Astrocyte (in vitro differentiated cells and primary cell): ENCODE data around the gene IFNL1. TPM values are rescaled to one million over a fixed set of nuclear protein-coding genes. Genes with fewer than 3 reads are reported as not detected.

Source experiments
- DNase-seq: peaks from one replicate; pipeline ENCODE4 v3.0.0-alpha.2; 2010; ENCODE audit warnings: low read depth
- FAIRE-seq: peaks from 2 replicates; lab custom pipeline; 2011; peaks lifted over from hg19 to GRCh38; lab: Jason Lieb, UNC
- H2AFZ ChIP-seq: 2 replicates; pipeline ENCODE4 v1.6.0; 2012; ENCODE audit warnings: low read depth, low read length, inconsistent platforms
- H3K27ac ChIP-seq: 2 replicates; pipeline ENCODE4 v1.5.1; 2011; ENCODE audit warnings: low read depth, low read length, inconsistent platforms
- H3K27me3 ChIP-seq: 2 replicates; pipeline ENCODE4 v1.6.0; 2011; ENCODE audit warnings: low read length, inconsistent platforms; ENCODE audit not compliant: insufficient read depth
- H3K36me3 ChIP-seq: 2 replicates; pipeline ENCODE4 v1.5.1; 2011; ENCODE audit warnings: low read length, inconsistent platforms; ENCODE audit not compliant: insufficient read depth
- H3K4me1 ChIP-seq: 2 replicates; pipeline ENCODE4 v1.5.1; 2011; ENCODE audit warnings: low read length, inconsistent platforms; ENCODE audit not compliant: insufficient read depth
- H3K4me2 ChIP-seq: 2 replicates; pipeline ENCODE4 v1.6.0; 2012; ENCODE audit warnings: low read length, inconsistent platforms
- H3K4me3 ChIP-seq: 2 replicates; pipeline ENCODE4 v1.5.1; 2011; ENCODE audit warnings: low read depth, mild to moderate bottlenecking, low read length, inconsistent platforms; ENCODE audit not compliant: insufficient read depth
- H3K79me2 ChIP-seq: 2 replicates; pipeline ENCODE4 v1.6.0; 2012; ENCODE audit warnings: mild to moderate bottlenecking, low read length, inconsistent platforms; ENCODE audit not compliant: insufficient read depth
- H3K9ac ChIP-seq: 2 replicates; pipeline ENCODE4 v1.6.0; 2012; ENCODE audit warnings: mild to moderate bottlenecking, low read length, inconsistent platforms
- H3K9me3 ChIP-seq: 2 replicates; pipeline ENCODE4 v1.5.1; 2012; ENCODE audit warnings: low read depth, mild to moderate bottlenecking, low read length, inconsistent platforms; ENCODE audit not compliant: insufficient read depth
- H4K20me1 ChIP-seq: 2 replicates; pipeline ENCODE4 v1.6.0; 2012; ENCODE audit warnings: low read length, inconsistent platforms; ENCODE audit not compliant: insufficient read depth
- H3K27ac Mint-ChIP-seq: one replicate; pipeline ENCODE4 v1.8.0; 2021; ENCODE audit warnings: mild to moderate bottlenecking, mixed read lengths; ENCODE audit not compliant: unreplicated experiment
- H3K27me3 Mint-ChIP-seq: one replicate; pipeline ENCODE4 v1.8.0; 2021; ENCODE audit warnings: low read depth, mixed read lengths; ENCODE audit not compliant: unreplicated experiment
- H3K36me3 Mint-ChIP-seq: one replicate; pipeline ENCODE4 v1.8.0; 2021; ENCODE audit warnings: low read depth, mixed read lengths; ENCODE audit not compliant: unreplicated experiment
- H3K4me1 Mint-ChIP-seq: one replicate; pipeline ENCODE4 v1.8.0; 2021; ENCODE audit warnings: low read depth, mixed read lengths; ENCODE audit not compliant: unreplicated experiment
- H3K4me3 Mint-ChIP-seq: one replicate; pipeline ENCODE4 v1.8.0; 2021; ENCODE audit warnings: mild to moderate bottlenecking, moderate library complexity, mixed read lengths; ENCODE audit not compliant: unreplicated experiment
- H3K9me3 Mint-ChIP-seq: one replicate; pipeline ENCODE4 v1.8.0; 2021; ENCODE audit warnings: mild to moderate bottlenecking, mixed read lengths; ENCODE audit not compliant: unreplicated experiment
- CTCF ChIP-seq: IDR thresholded peaks from 2 replicates; pipeline ENCODE4 v1.5.1; 2011; ENCODE audit warnings: low read depth, mild to moderate bottlenecking, inconsistent platforms, low read length, moderate library complexity; ENCODE audit not compliant: insufficient read depth
- EZH2 ChIP-seq: IDR thresholded peaks from 2 replicates; pipeline ENCODE4 v1.6.1; 2012; ENCODE audit warnings: mild to moderate bottlenecking, low read length, inconsistent platforms; ENCODE audit not compliant: insufficient read depth
- total RNA-seq: library from RNA; stranded (reverse); gene quantifications from 2 replicates; pipeline ENCODE4 v1.2.1, GENCODE V29; 2021

The IFNL1 gene
- total RNA-seq, 1 donor from 2014 or later, result 0.52 TPM

GRCh38 chr19:39319098-39319891 is 23.1 kb downstream of the IFNL1 start:
- peak overlapping the region; percentile 98 for H3K4me2 ChIP-seq
- H3K27me3 Mint-ChIP-seq, result peaks cover 47% of the 10 kb centered on the region
- no peak overlapping the region for H3K4me3 ChIP-seq

GRCh38 chr19:39319892-39320248 is 23.7 kb downstream of the IFNL1 start:
- H3K36me3 Mint-ChIP-seq, result peaks cover 7% of the 10 kb centered on the region

More at GRCh38 chr19:39319098-39319891, 23.1 kb downstream of the IFNL1 start:
- no peaks in the 10 kb centered on the region for H3K36me3 ChIP-seq
- H2AFZ ChIP-seq, result no peak overlapping the region
- FAIRE-seq, result peak; percentile 13
- Mint-ChIP-seq H3K4me3 (peak overlapping the region; percentile 74), H3K9me3 (no peaks in the 10 kb centered on the region), H3K27ac (no peak overlapping the region), H3K36me3 (peaks cover 7% of the 10 kb centered on the region), H3K4me1 (peaks cover 3% of the 10 kb centered on the region)
- TF ChIP-seq CTCF, result no peak
- TF ChIP-seq EZH2, result no peak
- H3K9me3 ChIP-seq, result no peaks in the 10 kb centered on the region
- H3K27me3 ChIP-seq, result peaks cover 6% of the 10 kb centered on the region
- no peaks in the 10 kb centered on the region for H4K20me1 ChIP-seq
- DNase-seq, result no peak
- no peaks in the 10 kb centered on the region for H3K79me2 ChIP-seq
- H3K4me1 ChIP-seq, result no peaks in the 10 kb centered on the region
- no peak overlapping the region for H3K27ac ChIP-seq
- H3K9ac ChIP-seq, result no peak overlapping the region

More at GRCh38 chr19:39319892-39320248, 23.7 kb downstream of the IFNL1 start:
- H3K9me3 ChIP-seq, result no peaks in the 10 kb centered on the region
- peaks cover 6% of the 10 kb centered on the region for H3K27me3 ChIP-seq
- H3K4me3 Mint-ChIP-seq, result peak overlapping the region; percentile 84
- no peaks in the 10 kb centered on the region for H3K9me3 Mint-ChIP-seq
- peaks cover 3% of the 10 kb centered on the region for H3K4me1 Mint-ChIP-seq
- FAIRE-seq (no peak), DNase-seq (no peak)
- H3K27ac Mint-ChIP-seq, result no peak overlapping the region
- H3K36me3 ChIP-seq, result no peaks in the 10 kb centered on the region
- no peaks in the 10 kb centered on the region for H3K4me1 ChIP-seq
- TF ChIP-seq EZH2 (no peak), CTCF (no peak)
- H2AFZ ChIP-seq, result peak overlapping the region; percentile 84
- H3K4me3 ChIP-seq, result peak overlapping the region; percentile 65
- H3K27me3 Mint-ChIP-seq, result peaks cover 47% of the 10 kb centered on the region
- no peaks in the 10 kb centered on the region for H4K20me1 ChIP-seq
- no peaks in the 10 kb centered on the region for H3K79me2 ChIP-seq
- peak overlapping the region; percentile 65 for H3K9ac ChIP-seq
- no peak overlapping the region for H3K27ac ChIP-seq
- H3K4me2 ChIP-seq, result peak overlapping the region; percentile 98
